PFSK-1 (cell line): Measurements from ENCODE around the gene CASR.

Experiments
- FOXP2 ChIP-seq: optimal IDR thresholded peaks from 2 replicates; pipeline ENCODE3; 2011; ENCODE audit warnings: borderline replicate concordance, control low read depth, inconsistent platforms; ENCODE audit not compliant: insufficient read depth; ENCODE audit errors: extremely low read length, extremely low read depth
- POLR2AphosphoS5 ChIP-seq: IDR thresholded peaks from 2 replicates; pipeline ENCODE4 v1.6.1; 2012; ENCODE audit warnings: low read depth, mild to moderate bottlenecking, control low read depth, low read length, moderate library complexity
- SIN3A ChIP-seq: IDR thresholded peaks from 2 replicates; pipeline ENCODE4 v1.6.1; 2012; ENCODE audit warnings: mild to moderate bottlenecking, low read length, moderate library complexity, borderline replicate concordance; ENCODE audit not compliant: insufficient read depth
- TAF1 ChIP-seq: IDR thresholded peaks from 2 replicates; pipeline ENCODE4 v1.6.1; 2012; ENCODE audit warnings: low read length, control low read depth, borderline replicate concordance; ENCODE audit not compliant: insufficient read depth
- TF ChIP-seq, protein P1 (sequence below), 2 experiments: IDR thresholded peaks; 2 replicates each; pipeline versions ENCODE4 v1.6.1 to v1.8.0; 2011 to 2012; ENCODE audit warnings: low read depth in 2 of 2, low read length in 2 of 2, control low read depth in 1 of 2, inconsistent platforms in 1 of 2, mild to moderate bottlenecking in 1 of 2, moderate library complexity in 1 of 2; ENCODE audit not compliant: insufficient read depth in 1 of 2

DNA sequence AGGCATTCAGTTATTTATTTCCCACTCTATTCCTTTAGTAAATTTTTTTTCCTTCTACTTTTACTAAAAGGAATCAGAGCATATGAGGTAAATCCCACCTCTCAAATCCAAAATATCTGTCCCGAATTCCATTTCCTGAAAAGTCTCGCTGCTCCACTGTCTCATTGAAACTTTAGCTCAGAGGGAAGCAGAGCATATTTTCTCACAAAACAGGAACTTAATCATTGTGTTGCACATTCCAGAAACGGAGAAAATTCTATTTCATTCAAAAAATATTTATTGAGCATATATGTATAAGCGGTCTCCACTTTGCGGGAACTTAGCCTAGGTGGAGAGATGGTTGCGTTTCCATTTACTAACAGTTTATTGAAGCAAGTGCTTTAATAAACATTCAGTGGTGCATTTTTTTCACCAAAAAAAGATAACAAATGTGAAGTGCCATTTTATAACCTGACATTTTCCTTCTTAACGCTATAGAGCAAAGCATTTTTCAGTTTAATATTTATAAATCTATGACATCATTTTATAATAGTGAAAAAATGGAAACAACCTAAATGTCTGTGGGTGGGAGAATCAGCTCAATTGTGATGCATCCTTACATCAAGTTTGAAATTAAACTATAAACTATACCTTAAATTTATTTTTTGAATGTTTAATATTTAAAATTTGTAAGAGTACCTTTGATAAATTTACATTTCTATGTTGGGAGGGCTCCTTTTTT is 74.3 kb downstream of the CASR start:
- TF ChIP-seq, protein P1, sequence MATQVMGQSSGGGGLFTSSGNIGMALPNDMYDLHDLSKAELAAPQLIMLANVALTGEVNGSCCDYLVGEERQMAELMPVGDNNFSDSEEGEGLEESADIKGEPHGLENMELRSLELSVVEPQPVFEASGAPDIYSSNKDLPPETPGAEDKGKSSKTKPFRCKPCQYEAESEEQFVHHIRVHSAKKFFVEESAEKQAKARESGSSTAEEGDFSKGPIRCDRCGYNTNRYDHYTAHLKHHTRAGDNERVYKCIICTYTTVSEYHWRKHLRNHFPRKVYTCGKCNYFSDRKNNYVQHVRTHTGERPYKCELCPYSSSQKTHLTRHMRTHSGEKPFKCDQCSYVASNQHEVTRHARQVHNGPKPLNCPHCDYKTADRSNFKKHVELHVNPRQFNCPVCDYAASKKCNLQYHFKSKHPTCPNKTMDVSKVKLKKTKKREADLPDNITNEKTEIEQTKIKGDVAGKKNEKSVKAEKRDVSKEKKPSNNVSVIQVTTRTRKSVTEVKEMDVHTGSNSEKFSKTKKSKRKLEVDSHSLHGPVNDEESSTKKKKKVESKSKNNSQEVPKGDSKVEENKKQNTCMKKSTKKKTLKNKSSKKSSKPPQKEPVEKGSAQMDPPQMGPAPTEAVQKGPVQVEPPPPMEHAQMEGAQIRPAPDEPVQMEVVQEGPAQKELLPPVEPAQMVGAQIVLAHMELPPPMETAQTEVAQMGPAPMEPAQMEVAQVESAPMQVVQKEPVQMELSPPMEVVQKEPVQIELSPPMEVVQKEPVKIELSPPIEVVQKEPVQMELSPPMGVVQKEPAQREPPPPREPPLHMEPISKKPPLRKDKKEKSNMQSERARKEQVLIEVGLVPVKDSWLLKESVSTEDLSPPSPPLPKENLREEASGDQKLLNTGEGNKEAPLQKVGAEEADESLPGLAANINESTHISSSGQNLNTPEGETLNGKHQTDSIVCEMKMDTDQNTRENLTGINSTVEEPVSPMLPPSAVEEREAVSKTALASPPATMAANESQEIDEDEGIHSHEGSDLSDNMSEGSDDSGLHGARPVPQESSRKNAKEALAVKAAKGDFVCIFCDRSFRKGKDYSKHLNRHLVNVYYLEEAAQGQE (IDR thresholded peaks at IDR 0.05; ENCODE audit: insufficient read depth in 1 of 2, low read depth in 2 of 2, low read length in 2 of 2), result no peak
- TF ChIP-seq POLR2AphosphoS5 (no peak), SIN3A (no peak), TAF1 (no peak), FOXP2 (no peak)
